Parathyroid adenoma (tissue), 2 donors: ENCODE data around the gene BMP8B.
"Not testable (repeated sequence)": the region's sequence is repeated elsewhere in the genome, so short reads cannot be mapped to it uniquely, and the experiment has no call there.

Source experiments
- H2AFZ ChIP-seq: fragments of 300-600 bp; sonication (generic); one replicate; pipeline ENCODE4 v1.7.0; 2017; ENCODE audit warnings: antibody characterized with exemption, mild to moderate bottlenecking
- H3K27ac ChIP-seq: fragments of 300-600 bp; sonication (generic); one replicate; pipeline ENCODE4 v1.7.0; 2017
- H3K27me3 ChIP-seq: fragments of 300-600 bp; sonication (generic); one replicate; pipeline ENCODE4 v1.7.0; 2017; ENCODE audit warnings: low read length; ENCODE audit not compliant: control insufficient read depth, insufficient read depth
- H3K36me3 ChIP-seq: fragments of 300-600 bp; sonication (generic); one replicate; pipeline ENCODE4 v1.7.0; 2017; ENCODE audit warnings: low read length; ENCODE audit not compliant: control insufficient read depth, insufficient read depth
- H3K4me1 ChIP-seq: fragments of 300-600 bp; sonication (generic); one replicate; pipeline ENCODE4 v1.7.0; 2017; ENCODE audit warnings: control low read depth
- H3K4me2 ChIP-seq: fragments of 300-600 bp; sonication (generic); one replicate; pipeline ENCODE4 v1.7.0; 2017; ENCODE audit warnings: low read length
- H3K4me3 ChIP-seq: fragments of 300-600 bp; sonication (generic); one replicate; pipeline ENCODE4 v1.7.0; 2017; ENCODE audit warnings: low read depth, low read length
- H3K79me2 ChIP-seq: fragments of 300-600 bp; sonication (generic); one replicate; pipeline ENCODE4 v1.7.0; 2017; ENCODE audit warnings: control low read depth
- H3K9ac ChIP-seq: fragments of 300-600 bp; sonication (generic); one replicate; pipeline ENCODE4 v1.7.0; 2017; ENCODE audit warnings: mild to moderate bottlenecking
- H3K9me3 ChIP-seq: fragments of 300-600 bp; sonication (generic); one replicate; pipeline ENCODE4 v1.7.0; 2017; ENCODE audit warnings: low read length; ENCODE audit not compliant: control insufficient read depth
- CTCF ChIP-seq: fragments of 300-600 bp; sonication (generic); IDR thresholded peaks from one replicate; pipeline ENCODE4 v1.7.0; 2017; ENCODE audit warnings: antibody characterized with exemption, mild to moderate bottlenecking
- donor health status: primary hyperparathyroidism.

The BMP8B gene

GRCh38 chr1:39800471-39800835 is 11.8 kb upstream of the BMP8B start:
- H3K9me3 ChIP-seq, result no peaks in the 10 kb centered on the region

GRCh38 chr1:39799770-39800470 is 11.3 kb upstream of the BMP8B start:
- Histone ChIP-seq H2AFZ (no peak overlapping the region), H3K36me3 (no peaks in the 10 kb centered on the region), H3K9ac (no peak overlapping the region), H3K9me3 (no peaks in the 10 kb centered on the region), H3K4me3 (no peak overlapping the region), H3K27ac (no peak overlapping the region), H3K79me2 (no peaks in the 10 kb centered on the region), H3K27me3 (no peaks in the 10 kb centered on the region), H3K4me1 (no peaks in the 10 kb centered on the region), H3K4me2 (no peak overlapping the region)
- peak; percentile 53 for TF ChIP-seq CTCF

More at GRCh38 chr1:39800471-39800835, 11.8 kb upstream of the BMP8B start:
- H2AFZ ChIP-seq, result no peak overlapping the region
- no peaks in the 10 kb centered on the region for H3K79me2 ChIP-seq
- H3K36me3 ChIP-seq, result no peaks in the 10 kb centered on the region
- no peak overlapping the region for H3K9ac ChIP-seq
- no peak for TF ChIP-seq CTCF
- no peak overlapping the region for H3K27ac ChIP-seq
- no peaks in the 10 kb centered on the region for H3K4me1 ChIP-seq
- no peak overlapping the region for H3K4me3 ChIP-seq
- H3K4me2 ChIP-seq, result no peak overlapping the region
- no peaks in the 10 kb centered on the region for H3K27me3 ChIP-seq

- H3K4me3 ChIP-seq, H3K36me3 ChIP-seq, H3K9ac ChIP-seq, H3K4me1 ChIP-seq, H3K4me2 ChIP-seq, H3K27ac ChIP-seq, H3K79me2 ChIP-seq, H3K27me3 ChIP-seq, H3K9me3 ChIP-seq: not testable (repeated sequence)
- peak overlapping the region; percentile 66 for H2AFZ ChIP-seq
These were observed 10.4 kb upstream of the BMP8B start for GRCh38 chr1:39798859-39799769.

- Histone ChIP-seq H3K4me2 (no peak overlapping the region), H3K27me3 (peaks cover 2% of the 10 kb centered on the region), H3K79me2 (no peaks in the 10 kb centered on the region), H3K27ac (no peak overlapping the region), H3K4me3 (no peak overlapping the region), H3K9me3 (no peaks in the 10 kb centered on the region), H3K36me3 (no peaks in the 10 kb centered on the region), H3K9ac (no peak overlapping the region), H3K4me1 (no peaks in the 10 kb centered on the region), H2AFZ (no peak overlapping the region)
- no peak for TF ChIP-seq CTCF
These were observed 7.0 kb upstream of the BMP8B start for GRCh38 chr1:39795651-39796050.

GRCh38 chr1:39791838-39792237 is 3.2 kb upstream of the BMP8B start:
- no peak for TF ChIP-seq CTCF
- peaks cover 2% of the 10 kb centered on the region for H3K27me3 ChIP-seq
- H3K4me1 ChIP-seq, result no peaks in the 10 kb centered on the region
- H3K4me3 ChIP-seq, result no peak overlapping the region
- no peak overlapping the region for H3K9ac ChIP-seq
- no peak overlapping the region for H2AFZ ChIP-seq
- H3K36me3 ChIP-seq, result no peaks in the 10 kb centered on the region
- no peaks in the 10 kb centered on the region for H3K79me2 ChIP-seq
- H3K4me2 ChIP-seq, result no peak overlapping the region
- H3K9me3 ChIP-seq, result no peaks in the 10 kb centered on the region
- no peak overlapping the region for H3K27ac ChIP-seq
